ENCODE results near the gene RINL.

Gene RINL

GRCh38 chr19:38877781-38878574, at the start of gene RINL:
Gene RINL (minus strand): TSS chr19:38878275. CDS start chr19:38876742, 1,533 bp downstream.
- DNase-seq, result no peak

- no peak for DNase-seq
These were observed 46.3 kb upstream of the RINL start for GRCh38 chr19:38924388-38924787.

- no peak for DNase-seq
These were observed 44.4 kb upstream of the RINL start for GRCh38 chr19:38922482-38922881.

- no peak for DNase-seq
These were observed 43.6 kb upstream of the RINL start for GRCh38 chr19:38921420-38922274.

GRCh38 chr19:38920602-38921419, 42.7 kb upstream of the RINL start:
- DNase-seq, result no peak

- DNase-seq, result no peak
These were observed 41.9 kb upstream of the RINL start for GRCh38 chr19:38919837-38920601.

- DNase-seq, result no peak
These were observed 40.5 kb upstream of the RINL start for GRCh38 chr19:38918526-38918925.

GRCh38 chr19:38917921-38918491, 39.9 kb upstream of the RINL start:
- DNase-seq, result no peak

- peak; percentile 24 for DNase-seq
These were observed 39.4 kb upstream of the RINL start for GRCh38 chr19:38917516-38917915.

GRCh38 chr19:38915329-38916321, 37.5 kb upstream of the RINL start:
- DNase-seq, result no peak

GRCh38 chr19:38913958-38914357, 35.9 kb upstream of the RINL start:
- DNase-seq, result no peak

- DNase-seq, result no peak
These were observed 34.8 kb upstream of the RINL start for GRCh38 chr19:38912600-38913514.

GRCh38 chr19:38911388-38912001, 33.4 kb upstream of the RINL start:
- DNase-seq, result no peak

GRCh38 chr19:38910488-38910887, 32.4 kb upstream of the RINL start:
- DNase-seq, result no peak

GRCh38 chr19:38908911-38909310, 30.8 kb upstream of the RINL start:
- DNase-seq, result no peak

- no peak for DNase-seq
These were observed 29.6 kb upstream of the RINL start for GRCh38 chr19:38907670-38908069.

GRCh38 chr19:38907227-38907626, 29.2 kb upstream of the RINL start:
- DNase-seq, result no peak

- no peak for DNase-seq
These were observed 27.5 kb upstream of the RINL start for GRCh38 chr19:38905620-38906019.
